Measurements from ENCODE around the gene RXRA.

The RXRA gene

GRCh38 chr9:134486143-134486591 lies 159.9 kb downstream of the RXRA start:
- no peak overlapping the region for H3K4me3 ChIP-seq
- H3K27ac ChIP-seq: no peak overlapping the region

GRCh38 chr9:134486596-134486995 lies 160.3 kb downstream of the RXRA start:
- no peak overlapping the region for H3K27ac ChIP-seq
- H3K4me3 ChIP-seq: no peak overlapping the region
